Calu3 (cell line): Measurements from ENCODE around the gene C2orf42. TPM values are rescaled to one million over a fixed set of nuclear protein-coding genes. Genes with fewer than 3 reads are reported as not detected.

Source experiments
- BruUV-seq: library from RNA; stranded (reverse); fragments of 400-500 nt; replicated peaks from 2 replicates; lab custom pipeline; 2021; lab: Mats Ljungman, UMichigan
- CTCF ChIA-PET: fragments of 300-600 bp; sonication (Branson Sonifier 250); formaldehyde crosslinking; loops from one replicate; lab custom pipeline; 2022; ENCODE audit warnings: antibody characterized with exemption; lab: Charles Lee
- DNase-seq: peaks from one replicate; pipeline ENCODE4 v3.0.0; 2022
- H3K27ac Mint-ChIP-seq: one replicate; pipeline ENCODE4 v1.8.0; 2022; ENCODE audit warnings: mixed read lengths; ENCODE audit not compliant: unreplicated experiment
- H3K27me3 Mint-ChIP-seq: one replicate; pipeline ENCODE4 v1.8.0; 2022; ENCODE audit warnings: mixed read lengths; ENCODE audit not compliant: unreplicated experiment
- H3K36me3 Mint-ChIP-seq: one replicate; pipeline ENCODE4 v1.8.0; 2022; ENCODE audit warnings: mild to moderate bottlenecking, moderate library complexity, mixed read lengths; ENCODE audit not compliant: insufficient read depth, unreplicated experiment
- H3K4me1 Mint-ChIP-seq: one replicate; pipeline ENCODE4 v1.8.0; 2022; ENCODE audit warnings: mild to moderate bottlenecking, low read depth, mixed read lengths; ENCODE audit not compliant: unreplicated experiment
- H3K4me3 Mint-ChIP-seq: one replicate; pipeline ENCODE4 v1.8.0; 2022; ENCODE audit warnings: mild to moderate bottlenecking, low read depth, moderate library complexity, mixed read lengths; ENCODE audit not compliant: unreplicated experiment
- H3K9me3 Mint-ChIP-seq: one replicate; pipeline ENCODE4 v1.8.0; 2022; ENCODE audit warnings: low read depth, mixed read lengths; ENCODE audit not compliant: unreplicated experiment
- intact Hi-C: fragments of 100-400 bp; cut with micrococcal nuclease; formaldehyde crosslinking; loops from one replicate; pipeline ENCODE4 v1.10.0; 2022; ENCODE audit not compliant: unreplicated experiment
- total RNA-seq: library from RNA; stranded (reverse); gene quantifications from 2 replicates; pipeline ENCODE4 v1.2.3, GENCODE V29; 2022
- TF ChIP-seq, protein P1 (sequence below): fragments of 200-600 bp; IDR thresholded peaks from one replicate; pipeline ENCODE4 v1.8.0; 2022; ENCODE audit warnings: antibody characterized with exemption; ENCODE audit not compliant: unreplicated experiment

Gene C2orf42
- total RNA-seq, 1 experiment from 2014 or later = 11.6 TPM

DNA sequence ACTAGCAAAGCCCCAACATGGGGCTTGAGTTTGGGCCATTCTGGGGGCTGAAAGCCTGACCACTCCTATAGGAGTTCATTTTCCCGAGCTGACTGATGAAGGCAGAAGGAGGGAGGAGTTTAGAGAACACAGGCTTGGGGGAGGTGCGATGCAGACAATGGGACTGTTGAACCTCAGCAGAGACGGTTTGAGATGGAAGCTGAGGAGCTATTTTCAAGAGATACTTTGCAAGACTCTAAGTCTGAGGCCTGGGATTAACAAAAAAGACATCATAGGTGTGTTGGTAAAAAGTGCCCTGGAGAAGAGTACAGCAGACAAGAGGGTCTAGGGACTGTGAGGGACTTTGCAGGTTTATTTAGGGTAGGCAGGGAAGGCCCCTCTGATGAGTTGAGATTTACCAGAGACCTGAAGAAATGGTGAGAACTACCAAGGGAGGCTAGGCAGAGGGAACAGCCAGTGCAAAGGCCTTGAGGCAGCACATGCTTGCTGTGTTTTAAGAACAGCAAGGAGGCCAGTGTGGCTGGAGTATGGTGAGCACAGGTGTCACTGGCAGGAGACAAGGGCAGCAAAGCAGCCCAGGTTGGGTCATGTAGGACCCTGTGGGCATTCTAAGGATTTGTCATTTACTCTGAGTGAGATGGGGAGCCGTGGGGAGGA is 71.9 kb downstream of the C2orf42 start:
- H3K36me3 Mint-ChIP-seq = peaks cover 11% of the 10 kb centered on the region
- CTCF ChIA-PET = interaction anchor here (0.6 kb wide), 1 partner anchor 54 kb away, joined by 3 read pairs; no protein-coding TSS in a partner anchor
- no TSS peak for BruUV-seq
- H3K9me3 Mint-ChIP-seq = no peaks in the 10 kb centered on the region
- no peak overlapping the region for H3K4me3 Mint-ChIP-seq
- H3K4me1 Mint-ChIP-seq = peaks cover 22% of the 10 kb centered on the region
- TF ChIP-seq, protein P1, sequence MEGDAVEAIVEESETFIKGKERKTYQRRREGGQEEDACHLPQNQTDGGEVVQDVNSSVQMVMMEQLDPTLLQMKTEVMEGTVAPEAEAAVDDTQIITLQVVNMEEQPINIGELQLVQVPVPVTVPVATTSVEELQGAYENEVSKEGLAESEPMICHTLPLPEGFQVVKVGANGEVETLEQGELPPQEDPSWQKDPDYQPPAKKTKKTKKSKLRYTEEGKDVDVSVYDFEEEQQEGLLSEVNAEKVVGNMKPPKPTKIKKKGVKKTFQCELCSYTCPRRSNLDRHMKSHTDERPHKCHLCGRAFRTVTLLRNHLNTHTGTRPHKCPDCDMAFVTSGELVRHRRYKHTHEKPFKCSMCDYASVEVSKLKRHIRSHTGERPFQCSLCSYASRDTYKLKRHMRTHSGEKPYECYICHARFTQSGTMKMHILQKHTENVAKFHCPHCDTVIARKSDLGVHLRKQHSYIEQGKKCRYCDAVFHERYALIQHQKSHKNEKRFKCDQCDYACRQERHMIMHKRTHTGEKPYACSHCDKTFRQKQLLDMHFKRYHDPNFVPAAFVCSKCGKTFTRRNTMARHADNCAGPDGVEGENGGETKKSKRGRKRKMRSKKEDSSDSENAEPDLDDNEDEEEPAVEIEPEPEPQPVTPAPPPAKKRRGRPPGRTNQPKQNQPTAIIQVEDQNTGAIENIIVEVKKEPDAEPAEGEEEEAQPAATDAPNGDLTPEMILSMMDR = no peak
- intact Hi-C loops = no loop called here
- H3K27me3 Mint-ChIP-seq = no peaks in the 10 kb centered on the region
- DNase-seq = no peak
- no peak overlapping the region for H3K27ac Mint-ChIP-seq

DNA sequence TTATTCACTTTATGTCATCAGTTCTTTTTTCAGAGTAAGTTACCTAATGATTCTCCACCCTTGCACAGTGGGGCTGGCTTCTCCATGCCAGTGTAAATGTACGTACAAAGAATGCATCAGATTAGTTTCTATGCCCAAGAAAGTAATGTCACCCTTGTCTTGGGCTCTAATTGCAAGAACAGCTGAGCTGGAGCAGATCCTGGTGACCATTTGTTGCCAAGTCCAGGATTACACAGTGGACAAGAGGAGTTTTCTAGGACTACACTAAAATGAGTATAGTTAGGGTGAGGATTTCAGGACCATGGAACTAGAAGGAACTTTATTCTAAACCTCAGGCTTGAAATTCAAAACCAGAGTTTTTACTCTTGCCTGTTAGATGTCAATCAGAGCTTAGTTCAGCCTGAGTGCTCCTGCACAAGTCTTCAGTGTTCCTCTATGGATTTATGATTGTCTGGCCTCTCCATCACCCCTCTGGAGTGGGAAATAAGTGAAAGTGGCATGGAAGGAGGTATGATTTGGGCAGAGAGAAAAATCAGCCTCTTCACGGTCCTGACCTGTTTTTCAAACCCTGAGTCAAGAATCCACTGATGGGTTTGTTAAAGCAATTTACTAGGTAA is 73.8 kb downstream of the C2orf42 start:
- Mint-ChIP-seq H3K27me3 (no peaks in the 10 kb centered on the region), H3K4me3 (no peak overlapping the region), H3K27ac (no peak overlapping the region), H3K36me3 (no peaks in the 10 kb centered on the region), H3K4me1 (peaks cover 24% of the 10 kb centered on the region), H3K9me3 (no peaks in the 10 kb centered on the region)
- CTCF ChIA-PET = no interaction called here
- TF ChIP-seq, protein P1 = no peak
- DNase-seq = no peak
- no TSS peak for BruUV-seq
- intact Hi-C loops = no loop called here

DNA sequence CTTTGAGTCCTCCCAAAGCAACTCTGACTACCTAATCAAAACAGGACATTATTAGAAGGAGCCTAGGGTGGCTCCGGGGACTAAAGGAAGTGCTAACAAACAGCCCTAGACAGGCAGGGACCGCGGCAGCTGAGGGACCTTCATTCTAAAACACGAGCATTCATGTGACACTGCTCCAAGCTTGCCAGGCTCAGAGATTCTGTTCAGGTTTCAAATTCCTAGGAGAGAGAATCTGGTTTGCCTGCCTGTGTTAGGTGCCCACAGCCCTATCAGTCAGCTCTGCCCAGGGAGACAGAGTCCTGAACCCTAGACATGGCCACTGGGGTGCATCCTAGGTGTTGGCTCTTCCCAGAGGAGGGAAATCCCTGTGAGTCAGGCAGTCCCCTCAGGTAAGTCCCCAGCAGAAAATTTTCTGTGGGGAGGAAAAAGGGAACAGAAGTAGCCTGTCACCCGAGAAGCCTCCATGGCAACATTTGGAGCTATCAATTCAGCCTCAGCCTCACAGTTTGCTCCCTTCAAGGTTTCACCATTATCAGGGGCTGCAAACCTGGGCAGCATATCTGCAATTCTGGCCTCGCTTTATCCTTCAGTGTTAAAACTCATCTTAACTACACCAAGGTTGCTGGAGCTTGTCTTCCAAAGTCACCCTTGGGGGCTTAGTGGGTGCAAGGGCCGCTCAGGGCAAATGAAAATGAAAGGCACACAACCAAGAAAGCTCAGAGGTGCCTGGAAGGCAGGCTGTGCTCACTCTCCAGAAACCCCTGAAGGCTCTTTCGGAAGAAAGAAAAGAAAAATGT is 75.0 kb downstream of the C2orf42 start:
- H3K36me3 Mint-ChIP-seq = no peaks in the 10 kb centered on the region
- H3K27me3 Mint-ChIP-seq = no peaks in the 10 kb centered on the region
- intact Hi-C loops = no loop called here
- H3K4me3 Mint-ChIP-seq = no peak overlapping the region
- no peaks in the 10 kb centered on the region for H3K9me3 Mint-ChIP-seq
- CTCF ChIA-PET = interaction anchor here (1.1 kb wide), 1 partner anchor 9 kb away, joined by 5 read pairs; no protein-coding TSS in a partner anchor
- no peak overlapping the region for H3K27ac Mint-ChIP-seq
- BruUV-seq = no TSS peak
- H3K4me1 Mint-ChIP-seq = peaks cover 34% of the 10 kb centered on the region
- DNase-seq = no peak
- TF ChIP-seq, protein P1 = no peak

DNA sequence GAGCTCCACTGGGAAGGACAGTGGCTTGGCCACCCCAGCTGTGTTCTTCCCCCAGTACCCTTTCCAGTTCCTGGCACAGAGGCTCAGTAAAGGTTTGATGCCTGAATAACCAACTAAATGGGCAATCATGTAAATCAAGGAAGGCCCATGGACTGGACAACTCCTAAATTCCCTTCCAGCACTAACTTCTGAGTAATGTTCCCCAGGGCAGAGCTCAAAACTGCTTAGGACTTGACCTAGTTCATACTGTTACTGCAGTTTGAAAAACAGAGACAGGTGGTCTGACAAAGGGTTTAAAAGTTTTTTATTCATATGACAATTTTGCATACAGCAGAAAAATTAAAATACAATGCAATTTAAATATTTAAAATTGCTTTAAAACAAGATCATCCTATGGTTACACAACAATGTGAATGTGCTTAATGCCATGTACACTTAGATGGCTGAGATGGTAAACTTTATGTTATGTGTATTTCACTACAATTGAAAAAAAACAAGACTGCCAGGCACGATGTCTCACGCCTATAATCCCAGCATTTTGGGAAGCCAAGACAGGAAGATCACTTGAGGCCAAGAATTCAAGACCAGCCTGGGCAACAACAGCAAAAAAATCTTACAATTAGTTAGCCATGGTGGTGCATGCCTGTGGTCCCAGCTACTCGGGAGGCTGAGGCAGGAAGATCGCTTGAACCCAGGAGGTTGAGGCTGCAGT is 77.3 kb downstream of the C2orf42 start:
- peaks cover 7% of the 10 kb centered on the region for H3K36me3 Mint-ChIP-seq
- intact Hi-C loops = no loop called here
- H3K9me3 Mint-ChIP-seq = no peaks in the 10 kb centered on the region
- TF ChIP-seq, protein P1 = no peak
- H3K27me3 Mint-ChIP-seq = no peaks in the 10 kb centered on the region
- H3K4me1 Mint-ChIP-seq = peaks cover 37% of the 10 kb centered on the region
- no TSS peak for BruUV-seq
- no peak for DNase-seq
- CTCF ChIA-PET = interaction anchor here (0.6 kb wide), 2 partner anchors 8 to 48 kb away, joined by 4 to 6 read pairs; no protein-coding TSS in a partner anchor
- peak overlapping the region; percentile 24 for H3K27ac Mint-ChIP-seq
- no peak overlapping the region for H3K4me3 Mint-ChIP-seq
